HG02973 (cell line): ENCODE results near the gene ATN1.

Experiments used
- ATAC-seq: cut with Tn5 transposase; IDR thresholded peaks from one replicate; pipeline ENCODE4 v1.9.1; 2021; ENCODE audit warnings: moderate library complexity; ENCODE audit not compliant: unreplicated experiment

The ATN1 gene

DNA sequence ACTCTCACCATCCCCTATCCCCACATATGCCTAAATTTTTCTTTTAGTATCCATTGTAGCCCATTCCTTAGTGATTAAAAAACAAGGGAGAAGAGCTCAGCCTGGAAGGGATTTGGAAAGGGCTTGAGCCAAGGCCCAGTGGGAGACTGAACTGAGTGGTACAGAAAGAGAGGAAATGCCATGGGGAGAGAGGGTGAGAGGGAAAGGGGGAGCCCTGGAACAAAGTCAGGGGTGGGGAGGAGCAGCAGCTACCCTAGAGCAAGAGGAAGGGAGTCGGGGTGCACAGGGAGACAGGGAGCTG, 2.6 kb upstream of the ATN1 start:
- ATAC-seq = no peak

- no peak for ATAC-seq
These were observed 2.0 kb upstream of the ATN1 start for GRCh38 chr12:6925540-6926279.

DNA sequence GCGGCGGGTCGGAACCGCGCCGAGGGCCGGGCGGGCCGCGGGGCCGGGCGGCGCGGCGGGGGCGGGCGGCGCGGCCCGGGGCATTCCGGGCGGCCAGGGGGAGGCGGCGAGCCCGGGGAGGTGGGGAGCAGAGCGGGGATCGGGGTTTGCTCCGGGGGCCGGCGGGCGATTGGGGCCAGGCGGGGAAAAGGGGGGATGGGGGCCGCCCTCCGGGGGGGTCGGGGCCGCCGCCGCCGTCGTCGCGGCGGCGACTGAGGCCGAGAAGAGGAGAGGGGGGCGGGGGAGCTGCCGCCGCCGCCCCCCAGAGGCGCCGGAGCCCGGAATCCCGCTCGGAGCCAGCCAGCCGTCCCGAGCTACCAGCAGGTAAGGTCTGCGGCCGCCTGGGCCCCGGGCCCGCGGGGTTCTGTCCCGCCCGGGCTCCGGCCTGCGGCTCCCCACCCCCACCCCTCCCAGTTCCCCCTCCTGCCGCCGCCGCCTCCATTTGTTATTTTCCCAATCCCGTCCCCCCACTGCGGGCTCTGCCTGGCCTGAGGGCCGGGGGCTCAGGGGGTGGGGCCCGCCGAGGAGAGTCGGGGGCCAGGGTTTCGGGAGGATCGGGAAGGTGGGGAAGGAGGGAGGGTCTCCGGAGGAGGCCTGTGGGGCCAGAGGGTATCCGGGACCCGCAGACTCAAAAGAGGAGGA, 403 bp downstream of the ATN1 start:
- no peak for ATAC-seq

- no peak for ATAC-seq
These were observed 1.1 kb downstream of the ATN1 start for GRCh38 chr12:6928703-6929407.

- no peak for ATAC-seq
These were observed 2.0 kb downstream of the ATN1 start for GRCh38 chr12:6929466-6930452.

DNA sequence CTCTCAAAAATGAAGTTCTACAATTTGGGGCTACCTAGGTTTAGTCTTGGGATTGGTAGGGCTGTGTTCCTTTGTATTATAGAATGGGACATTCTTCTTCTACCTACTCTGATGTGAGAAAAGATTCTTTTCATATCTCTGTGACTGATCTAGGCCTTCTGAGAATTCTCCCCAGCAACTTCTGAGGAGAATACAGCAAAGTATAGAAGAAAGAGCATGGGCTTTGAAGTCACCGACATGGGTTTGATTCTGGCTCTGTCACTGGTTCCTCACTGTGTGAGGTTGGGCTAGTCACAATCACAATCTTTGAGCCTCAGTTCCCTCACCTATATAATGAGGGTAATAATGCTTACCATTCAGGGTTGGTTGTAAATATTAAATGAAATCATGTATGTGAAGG, 5.0 kb downstream of the ATN1 start:
- ATAC-seq = no peak

- ATAC-seq = no peak
These were observed 6.4 kb downstream of the ATN1 start for GRCh38 chr12:6934110-6934509.

GRCh38 chr12:6935371-6936193, 7.8 kb downstream of the ATN1 start:
- no peak for ATAC-seq

GRCh38 chr12:6936194-6936635, 8.5 kb downstream of the ATN1 start:
- ATAC-seq = no peak

DNA sequence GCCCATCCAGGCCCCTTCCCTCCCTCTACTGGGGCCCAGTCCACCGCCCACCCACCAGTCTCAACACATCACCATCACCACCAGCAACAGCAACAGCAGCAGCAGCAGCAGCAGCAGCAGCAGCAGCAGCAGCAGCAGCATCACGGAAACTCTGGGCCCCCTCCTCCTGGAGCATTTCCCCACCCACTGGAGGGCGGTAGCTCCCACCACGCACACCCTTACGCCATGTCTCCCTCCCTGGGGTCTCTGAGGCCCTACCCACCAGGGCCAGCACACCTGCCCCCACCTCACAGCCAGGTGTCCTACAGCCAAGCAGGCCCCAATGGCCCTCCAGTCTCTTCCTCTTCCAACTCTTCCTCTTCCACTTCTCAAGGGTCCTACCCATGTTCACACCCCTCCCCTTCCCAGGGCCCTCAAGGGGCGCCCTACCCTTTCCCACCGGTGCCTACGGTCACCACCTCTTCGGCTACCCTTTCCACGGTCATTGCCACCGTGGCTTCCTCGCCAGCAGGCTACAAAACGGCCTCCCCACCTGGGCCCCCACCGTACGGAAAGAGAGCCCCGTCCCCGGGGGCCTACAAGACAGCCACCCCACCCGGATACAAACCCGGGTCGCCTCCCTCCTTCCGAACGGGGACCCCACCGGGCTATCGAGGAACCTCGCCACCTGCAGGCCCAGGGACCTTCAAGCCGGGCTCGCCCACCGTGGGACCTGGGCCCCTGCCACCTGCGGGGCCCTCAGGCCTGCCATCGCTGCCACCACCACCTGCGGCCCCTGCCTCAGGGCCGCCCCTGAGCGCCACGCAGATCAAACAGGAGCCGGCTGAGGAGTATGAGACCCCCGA, 9.1 kb downstream of the ATN1 start:
- no peak for ATAC-seq

GRCh38 chr12:6937481-6938352, 10.0 kb downstream of the ATN1 start:
- ATAC-seq = peak; percentile 78

DNA sequence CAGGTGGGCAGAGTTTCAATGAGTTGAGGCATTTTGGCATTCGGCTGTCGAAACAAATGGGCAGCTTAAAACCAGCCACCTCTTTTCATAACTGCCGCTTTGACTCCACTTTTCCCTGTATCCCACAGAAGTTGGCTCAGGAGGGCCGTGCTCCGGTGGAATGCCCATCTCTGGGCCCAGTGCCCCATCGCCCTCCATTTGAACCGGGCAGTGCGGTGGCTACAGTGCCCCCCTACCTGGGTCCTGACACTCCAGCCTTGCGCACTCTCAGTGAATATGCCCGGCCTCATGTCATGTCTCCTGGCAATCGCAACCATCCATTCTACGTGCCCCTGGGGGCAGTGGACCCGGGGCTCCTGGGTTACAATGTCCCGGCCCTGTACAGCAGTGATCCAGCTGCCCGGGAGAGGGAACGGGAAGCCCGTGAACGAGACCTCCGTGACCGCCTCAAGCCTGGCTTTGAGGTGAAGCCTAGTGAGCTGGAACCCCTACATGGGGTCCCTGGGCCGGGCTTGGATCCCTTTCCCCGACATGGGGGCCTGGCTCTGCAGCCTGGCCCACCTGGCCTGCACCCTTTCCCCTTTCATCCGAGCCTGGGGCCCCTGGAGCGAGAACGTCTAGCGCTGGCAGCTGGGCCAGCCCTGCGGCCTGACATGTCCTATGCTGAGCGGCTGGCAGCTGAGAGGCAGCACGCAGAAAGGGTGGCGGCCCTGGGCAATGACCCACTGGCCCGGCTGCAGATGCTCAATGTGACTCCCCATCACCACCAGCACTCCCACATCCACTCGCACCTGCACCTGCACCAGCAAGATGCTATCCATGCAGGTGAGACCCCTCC, 10.8 kb downstream of the ATN1 start:
- no peak for ATAC-seq

GRCh38 chr12:6939191-6939540, 11.4 kb downstream of the ATN1 start:
- no peak for ATAC-seq

DNA sequence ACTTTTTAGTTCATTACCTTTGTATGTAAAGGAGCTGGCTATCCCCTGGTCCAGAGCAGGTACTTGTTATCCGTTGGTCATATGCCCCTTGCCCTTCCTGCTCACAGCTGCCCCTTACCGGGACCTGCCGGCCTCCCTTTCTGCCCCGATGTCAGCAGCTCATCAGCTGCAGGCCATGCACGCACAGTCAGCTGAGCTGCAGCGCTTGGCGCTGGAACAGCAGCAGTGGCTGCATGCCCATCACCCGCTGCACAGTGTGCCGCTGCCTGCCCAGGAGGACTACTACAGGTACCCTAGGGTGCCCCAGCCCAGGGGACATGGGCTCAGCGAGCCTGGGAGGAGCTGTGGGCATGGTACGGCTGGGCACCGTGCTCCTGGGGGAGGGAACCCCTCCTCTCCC, 13.5 kb downstream of the ATN1 start:
- ATAC-seq = no peak

DNA sequence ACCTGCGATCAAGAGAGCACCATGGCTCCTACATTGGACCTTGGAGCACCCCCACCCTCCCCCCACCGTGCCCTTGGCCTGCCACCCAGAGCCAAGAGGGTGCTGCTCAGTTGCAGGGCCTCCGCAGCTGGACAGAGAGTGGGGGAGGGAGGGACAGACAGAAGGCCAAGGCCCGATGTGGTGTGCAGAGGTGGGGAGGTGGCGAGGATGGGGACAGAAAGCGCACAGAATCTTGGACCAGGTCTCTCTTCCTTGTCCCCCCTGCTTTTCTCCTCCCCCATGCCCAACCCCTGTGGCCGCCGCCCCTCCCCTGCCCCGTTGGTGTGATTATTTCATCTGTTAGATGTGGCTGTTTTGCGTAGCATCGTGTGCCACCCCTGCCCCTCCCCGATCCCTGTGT, 14.0 kb downstream of the ATN1 start:
- no peak for ATAC-seq

GRCh38 chr12:6942331-6942665, 14.5 kb downstream of the ATN1 start:
- ATAC-seq = no peak

GRCh38 chr12:6943389-6943721, 15.6 kb downstream of the ATN1 start:
- ATAC-seq = peak; percentile 31
